IMR-90 (cell line): Measurements from ENCODE around the gene PCDH20.

Source experiments
- BHLHE40 ChIP-seq: fragments of 150-350 bp; IDR thresholded peaks from 2 replicates; pipeline ENCODE4 v1.6.1; 2016; ENCODE audit warnings: mild to moderate bottlenecking, low read depth, low read length
- CEBPB ChIP-seq: IDR thresholded peaks from 2 replicates; pipeline ENCODE4 v1.6.1; 2012; ENCODE audit warnings: low read depth, low read length, improper control_type of control experiment
- CHD1 ChIP-seq: IDR thresholded peaks from 2 replicates; pipeline ENCODE4 v1.6.1; 2012; ENCODE audit warnings: low read depth, low read length, improper control_type of control experiment
- FOS ChIP-seq: fragments of 150-350 bp; IDR thresholded peaks from 2 replicates; pipeline ENCODE4 v1.6.1; 2016; ENCODE audit warnings: low read depth, low read length
- MAFK ChIP-seq: IDR thresholded peaks from 2 replicates; pipeline ENCODE4 v1.6.1; 2012; ENCODE audit warnings: low read depth, low read length, improper control_type of control experiment
- MAZ ChIP-seq: IDR thresholded peaks from 2 replicates; pipeline ENCODE4 v1.6.1; 2012; ENCODE audit warnings: low read depth, mild to moderate bottlenecking, low read length, improper control_type of control experiment, moderate library complexity, borderline replicate concordance
- MXI1 ChIP-seq: IDR thresholded peaks from 2 replicates; pipeline ENCODE4 v1.6.1; 2012; ENCODE audit warnings: low read depth, mild to moderate bottlenecking, low read length, moderate library complexity, borderline replicate concordance
- NFE2L2 ChIP-seq: fragments of 150-350 bp; IDR thresholded peaks from 2 replicates; pipeline ENCODE4 v1.6.1; 2016; ENCODE audit warnings: low read depth, mild to moderate bottlenecking, low read length
- POLR2A ChIP-seq: IDR thresholded peaks from 2 replicates; pipeline ENCODE4 v1.6.1; 2012; ENCODE audit warnings: mild to moderate bottlenecking, low read depth, low read length
- RAD21 ChIP-seq: IDR thresholded peaks from 2 replicates; pipeline ENCODE4 v1.6.1; 2012; ENCODE audit warnings: low read length, improper control_type of control experiment
- TF ChIP-seq, protein P1 (sequence below): conservative IDR thresholded peaks from 2 replicates; pipeline ENCODE4 v1.5.1; 2012; ENCODE audit warnings: mild to moderate bottlenecking, low read depth, low read length, improper control_type of control experiment

DNA sequence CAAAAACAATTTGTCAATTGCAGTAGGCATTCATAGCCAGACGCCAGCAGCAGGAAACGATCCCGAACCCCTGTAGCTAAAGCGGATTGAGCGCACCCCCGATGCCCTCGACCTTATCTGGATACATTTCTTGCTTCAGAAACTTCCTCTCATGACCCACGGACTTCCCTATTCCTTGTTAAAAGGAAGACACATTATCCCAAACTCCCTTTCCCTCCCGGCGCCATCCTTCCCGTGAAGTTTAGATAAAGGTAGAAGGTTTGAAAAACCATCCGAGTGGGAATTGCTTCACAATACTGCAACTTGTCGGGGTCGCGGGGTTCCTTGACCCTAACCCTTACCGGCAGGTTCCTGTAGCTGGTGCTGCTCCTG lies 977 bp downstream of the PCDH20 start:
- TF ChIP-seq, protein P1, sequence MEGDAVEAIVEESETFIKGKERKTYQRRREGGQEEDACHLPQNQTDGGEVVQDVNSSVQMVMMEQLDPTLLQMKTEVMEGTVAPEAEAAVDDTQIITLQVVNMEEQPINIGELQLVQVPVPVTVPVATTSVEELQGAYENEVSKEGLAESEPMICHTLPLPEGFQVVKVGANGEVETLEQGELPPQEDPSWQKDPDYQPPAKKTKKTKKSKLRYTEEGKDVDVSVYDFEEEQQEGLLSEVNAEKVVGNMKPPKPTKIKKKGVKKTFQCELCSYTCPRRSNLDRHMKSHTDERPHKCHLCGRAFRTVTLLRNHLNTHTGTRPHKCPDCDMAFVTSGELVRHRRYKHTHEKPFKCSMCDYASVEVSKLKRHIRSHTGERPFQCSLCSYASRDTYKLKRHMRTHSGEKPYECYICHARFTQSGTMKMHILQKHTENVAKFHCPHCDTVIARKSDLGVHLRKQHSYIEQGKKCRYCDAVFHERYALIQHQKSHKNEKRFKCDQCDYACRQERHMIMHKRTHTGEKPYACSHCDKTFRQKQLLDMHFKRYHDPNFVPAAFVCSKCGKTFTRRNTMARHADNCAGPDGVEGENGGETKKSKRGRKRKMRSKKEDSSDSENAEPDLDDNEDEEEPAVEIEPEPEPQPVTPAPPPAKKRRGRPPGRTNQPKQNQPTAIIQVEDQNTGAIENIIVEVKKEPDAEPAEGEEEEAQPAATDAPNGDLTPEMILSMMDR: no peak
- no peak for TF ChIP-seq FOS
- no peak for TF ChIP-seq RAD21
- no peak for TF ChIP-seq POLR2A
- TF ChIP-seq NFE2L2: no peak
- TF ChIP-seq MAZ: no peak
- TF ChIP-seq MAFK: no peak
- no peak for TF ChIP-seq BHLHE40
- no peak for TF ChIP-seq CEBPB
- no peak for TF ChIP-seq MXI1
- TF ChIP-seq CHD1: no peak
